SIG-M5 treated with dmso at 0.1 percent for 504 hours (cell line): ENCODE measurements around the gene ATP11A.
A peak's percentile ranks its signal among the peaks of the same experiment; 100 is the strongest.

Experiments
- DNase-seq: peaks from one replicate; lab custom pipeline; 2025; ENCODE audit not compliant: unreplicated experiment; lab: John Stamatoyannopoulos, UW

The ATP11A gene

GRCh38 chr13:112889351-112890290 is 199.8 kb downstream of the ATP11A start:
- no peak for DNase-seq

- no peak for DNase-seq
Measured at GRCh38 chr13:112890316-112891145, 200.7 kb downstream of the ATP11A start.

GRCh38 chr13:112891477-112892401 is 201.9 kb downstream of the ATP11A start:
- DNase-seq: no peak

- DNase-seq: peak; percentile 53
Measured at GRCh38 chr13:112892426-112893206, 202.8 kb downstream of the ATP11A start.

- DNase-seq: no peak
Measured at GRCh38 chr13:112893207-112893569, 203.3 kb downstream of the ATP11A start.

DNA sequence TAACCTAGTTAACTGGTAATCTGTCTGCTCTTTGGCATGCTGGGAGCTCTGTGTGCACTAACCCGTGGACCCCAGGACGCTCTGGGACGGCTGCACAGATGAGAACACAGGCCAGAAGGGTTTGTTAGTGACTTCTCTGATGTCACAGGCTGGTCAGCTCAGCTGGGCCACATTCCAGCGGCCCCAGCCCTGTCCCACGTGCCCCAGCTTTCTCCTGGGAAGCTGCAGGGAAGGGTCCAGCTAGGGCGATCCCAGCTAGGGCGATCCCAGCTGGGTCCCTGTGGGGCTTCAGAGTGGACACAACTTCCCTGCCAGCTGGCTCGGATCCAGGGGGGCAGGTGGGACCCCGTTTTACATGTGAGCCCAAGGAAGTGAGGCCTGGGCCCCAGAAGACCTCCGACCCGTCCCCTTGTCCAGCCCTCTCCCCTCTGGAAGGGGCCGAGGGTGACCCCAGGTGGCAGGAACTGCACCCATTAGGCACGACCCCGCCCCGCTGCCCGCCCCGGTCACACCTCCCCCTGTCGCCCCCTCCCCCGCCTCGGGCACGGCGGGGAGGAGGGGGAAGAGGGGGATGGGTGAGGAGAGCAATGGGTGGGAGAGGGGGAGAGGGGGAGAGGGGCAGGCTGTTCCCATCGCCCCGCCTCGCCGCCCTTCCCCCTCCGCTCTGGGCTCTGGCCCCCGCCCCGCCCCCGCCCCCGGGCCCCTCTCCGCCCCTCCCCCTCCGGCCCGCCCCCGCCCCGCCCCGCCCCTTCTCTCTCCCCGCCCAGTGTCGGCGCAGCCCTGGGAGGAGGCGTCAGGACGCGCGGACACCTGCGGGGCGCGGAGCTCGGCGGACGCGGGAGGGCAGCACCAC is 204.0 kb downstream of the ATP11A start:
- DNase-seq: peak; percentile 9

GRCh38 chr13:112894423-112894672 is 204.5 kb downstream of the ATP11A start:
- DNase-seq: no peak

- DNase-seq: no peak
Measured at GRCh38 chr13:112894673-112895481, 205.0 kb downstream of the ATP11A start.

DNA sequence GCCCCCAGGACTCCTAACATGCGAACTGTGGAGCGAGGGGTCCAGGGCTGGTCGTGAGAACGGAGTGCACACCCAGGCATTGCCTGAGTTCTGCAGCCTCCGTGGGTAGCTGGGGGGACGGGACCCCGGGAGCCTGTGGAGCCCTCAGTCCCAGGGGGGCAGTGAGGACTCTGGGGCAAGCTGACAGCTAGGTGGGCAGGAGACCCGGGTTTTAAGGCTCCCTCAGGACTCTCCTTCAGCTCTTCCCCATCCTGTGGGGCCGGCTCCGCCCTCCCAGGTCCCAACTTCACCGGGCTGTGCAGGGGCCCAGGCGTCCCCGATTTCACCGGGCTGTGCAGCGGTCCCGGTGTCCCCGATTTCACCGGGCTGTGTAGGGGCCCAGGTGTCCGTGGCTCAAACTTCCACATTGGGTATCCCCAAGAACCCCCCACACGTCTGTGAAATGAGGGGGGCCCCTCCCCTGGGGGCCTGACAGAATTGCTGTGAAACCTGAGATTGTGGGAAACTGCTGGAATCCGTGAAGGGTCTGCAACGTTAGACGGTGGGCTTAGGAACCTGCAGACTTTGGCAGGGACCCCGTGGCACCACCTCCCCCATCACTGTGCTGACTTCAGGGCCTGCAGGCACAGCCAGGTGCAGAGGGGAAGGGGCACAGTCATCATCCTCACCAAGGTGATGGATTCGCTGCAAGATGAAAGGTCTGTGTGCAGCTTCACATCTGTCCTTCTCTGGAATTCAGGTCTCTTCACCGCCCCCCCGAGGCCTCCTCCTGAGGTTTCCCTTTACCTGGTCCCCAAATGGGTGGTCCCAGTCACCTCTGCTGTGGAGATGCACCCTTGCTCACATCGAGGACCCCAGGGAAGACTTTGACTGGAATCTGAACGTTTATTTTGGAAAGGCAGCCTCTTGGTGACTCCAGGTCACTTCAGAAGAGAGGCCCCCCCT is 206.0 kb downstream of the ATP11A start:
- peak; percentile 60 for DNase-seq

DNA sequence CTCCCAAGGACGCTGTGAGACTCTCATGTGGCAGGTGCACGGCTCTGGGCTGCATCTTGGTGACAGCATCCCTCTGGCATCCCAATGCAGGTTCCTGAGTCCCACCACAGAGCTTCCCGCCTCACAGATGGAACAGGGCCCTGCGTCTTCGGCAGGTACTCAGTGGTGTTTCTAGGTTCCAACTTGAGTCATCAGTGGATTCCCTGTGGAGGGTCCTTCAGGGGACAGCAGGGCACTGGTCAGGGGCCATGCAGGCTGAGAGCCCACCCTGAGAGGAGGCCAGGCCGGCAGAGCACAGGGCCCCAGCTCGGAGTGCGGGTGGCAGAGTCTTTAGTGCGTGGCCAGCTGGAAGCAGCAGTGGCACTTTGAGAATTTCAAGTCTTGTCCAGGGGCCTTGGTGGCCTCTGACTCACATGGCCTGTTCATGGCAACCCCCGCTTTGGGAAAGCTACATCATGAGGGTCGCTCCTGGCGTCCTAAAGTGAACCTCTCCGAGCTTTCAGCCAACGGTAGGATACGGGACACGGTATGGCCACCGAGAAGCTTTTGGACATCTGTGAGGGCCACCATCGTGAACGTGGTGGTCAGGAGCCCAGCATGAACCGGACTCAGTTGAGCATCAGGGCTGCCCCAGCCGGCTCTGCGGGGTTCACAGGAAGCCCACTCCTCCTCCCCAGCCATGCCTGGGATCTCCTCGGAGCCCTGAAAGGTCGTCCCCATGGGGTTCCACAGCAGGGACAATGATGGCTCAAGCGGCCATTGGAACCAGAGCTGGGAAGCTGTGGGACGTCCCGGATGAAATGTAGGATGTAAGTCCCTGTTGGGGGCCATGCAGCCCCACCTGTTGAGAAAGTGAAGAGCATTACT is 207.1 kb downstream of the ATP11A start:
- no peak for DNase-seq

- no peak for DNase-seq
Measured at GRCh38 chr13:112897603-112897955, 207.7 kb downstream of the ATP11A start.

DNA sequence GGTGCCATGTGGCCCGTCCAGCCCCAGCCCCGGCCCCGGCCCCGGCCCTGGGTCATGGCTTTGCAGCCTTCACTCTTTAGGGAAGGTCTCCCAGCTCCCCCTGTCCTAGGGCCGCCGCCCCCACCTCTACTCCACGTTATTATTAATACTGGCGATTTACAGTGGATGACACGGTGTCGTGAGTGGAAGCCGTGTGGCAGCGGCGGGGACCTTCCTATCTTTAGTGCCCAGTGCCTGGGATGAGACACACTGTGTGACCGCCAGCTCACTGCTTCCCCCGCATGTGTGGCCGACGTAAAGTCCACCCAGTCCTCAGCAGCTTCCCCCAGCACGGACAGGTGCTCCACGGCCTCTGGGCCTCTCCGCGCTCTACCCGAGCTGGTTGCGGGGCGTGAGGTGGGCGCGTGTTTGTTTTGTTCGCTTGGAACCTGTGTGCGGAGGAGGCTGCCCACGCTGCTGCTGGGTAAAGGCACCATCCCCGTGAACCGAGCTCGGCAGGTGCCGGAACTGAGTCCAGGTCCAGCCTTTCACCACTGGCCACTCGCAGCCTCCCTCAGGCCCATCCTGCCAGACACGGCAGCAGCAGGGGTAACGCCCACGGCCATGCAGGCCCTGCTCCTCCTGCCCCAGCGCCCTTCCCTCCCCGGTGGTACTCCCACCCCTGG is 208.2 kb downstream of the ATP11A start:
- DNase-seq: no peak

GRCh38 chr13:112898621-112899280 is 208.9 kb downstream of the ATP11A start:
- DNase-seq: no peak

GRCh38 chr13:112899281-112900225 is 209.7 kb downstream of the ATP11A start:
- DNase-seq: no peak

DNA sequence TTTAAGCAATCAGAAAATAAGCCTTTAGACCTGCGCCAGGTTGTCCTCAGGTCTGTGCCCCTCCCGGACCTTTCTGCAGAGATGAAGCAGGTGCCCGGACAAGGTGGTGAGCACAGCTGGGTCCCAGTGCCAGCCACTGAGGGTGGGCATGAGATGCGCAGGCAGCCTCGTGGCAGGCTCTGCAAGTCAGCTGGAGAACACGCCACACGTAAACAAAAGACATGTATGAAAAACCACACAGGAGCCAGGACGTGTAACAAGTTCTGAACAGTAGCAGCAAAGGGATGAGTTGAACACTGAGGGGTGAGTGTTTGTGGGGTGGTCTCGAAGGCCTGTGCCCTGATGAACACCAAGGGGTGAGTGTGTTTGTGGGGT is 210.4 kb downstream of the ATP11A start:
- DNase-seq: no peak
